CD4-positive, alpha-beta T cell (primary cell): ENCODE measurements around the gene SERPINC1. TPM values are rescaled to one million over a fixed set of nuclear protein-coding genes. Genes with fewer than 3 reads are reported as not detected.
A peak's percentile ranks its signal among the peaks of the same experiment; 100 is the strongest.

Source experiments
- ATAC-seq: fragments of 200-7000 bp; cut with Tn5 transposase; one replicate; pipeline ENCODE4 v1.10.0; 2022; ENCODE audit warnings: mild to moderate bottlenecking; ENCODE audit not compliant: poor library complexity
- CTCF ChIA-PET: fragments of 350-600 bp; sonication (Branson Sonifier 250); formaldehyde crosslinking; loops from one replicate; lab custom pipeline; 2021; ENCODE audit warnings: antibody characterized with exemption, inconsistent platforms; lab: Charles Lee
- POLR2A ChIA-PET: fragments of 350-600 bp; sonication (Branson Sonifier 250); formaldehyde crosslinking; loops from one replicate; lab custom pipeline; 2021; ENCODE audit warnings: antibody characterized with exemption, inconsistent platforms; lab: Charles Lee
- DNase-seq, 14 experiments: peaks; one replicate each; pipeline ENCODE4 v3.0.0-alpha.2; 2013 to 2020; ENCODE audit warnings: mixed read lengths in 2 of 14
- H3K27ac ChIP-seq, 2 donors: one replicate each; pipeline versions ENCODE4 v1.5.1 to v1.7.0; 2013; ENCODE audit warnings: low read length in 2 of 2, low read depth in 1 of 2, mild to moderate bottlenecking in 1 of 2
- H3K27me3 ChIP-seq, 2 experiments: 1 replicate in 1 of 2; 2 replicates in 1 of 2; pipeline versions ENCODE4 v1.6.1 to v1.7.0; 2013; ENCODE audit warnings: low read length in 2 of 2, control low read depth in 1 of 2, mild to moderate bottlenecking in 1 of 2, moderate library complexity in 1 of 2; ENCODE audit not compliant: insufficient read depth in 2 of 2, control insufficient read depth in 1 of 2
- H3K36me3 ChIP-seq: one replicate; pipeline ENCODE4 v1.6.1; 2013; ENCODE audit warnings: low read length, control low read depth; ENCODE audit not compliant: insufficient read depth
- H3K4me1 ChIP-seq: one replicate; pipeline ENCODE4 v1.6.1; 2013; ENCODE audit warnings: low read length, control low read depth; ENCODE audit not compliant: insufficient read depth
- H3K4me3 ChIP-seq: one replicate; pipeline ENCODE4 v1.5.1; 2013; ENCODE audit warnings: mild to moderate bottlenecking, low read length, moderate library complexity
- H3K9me3 ChIP-seq, 2 experiments: 1 replicate in 1 of 2; 2 replicates in 1 of 2; pipeline versions ENCODE4 v1.6.1 to v1.7.0; 2013; ENCODE audit warnings: low read length in 2 of 2, mild to moderate bottlenecking in 2 of 2, control low read depth in 1 of 2, moderate library complexity in 1 of 2; ENCODE audit not compliant: control insufficient read depth in 1 of 2, insufficient read depth in 1 of 2
- H3K27ac Mint-ChIP-seq: one replicate; pipeline ENCODE4 v1.8.0; 2020; ENCODE audit warnings: mixed read lengths
- H3K27me3 Mint-ChIP-seq: one replicate; pipeline ENCODE4 v1.8.0; 2021; ENCODE audit warnings: mixed read lengths
- H3K36me3 Mint-ChIP-seq: one replicate; pipeline ENCODE4 v1.8.0; 2021; ENCODE audit warnings: low read depth, mixed read lengths
- H3K4me1 Mint-ChIP-seq: one replicate; pipeline ENCODE4 v1.8.0; 2021; ENCODE audit warnings: low read depth, mixed read lengths
- H3K4me3 Mint-ChIP-seq: one replicate; pipeline ENCODE4 v1.8.0; 2020; ENCODE audit warnings: mild to moderate bottlenecking, mixed read lengths
- H3K9me3 Mint-ChIP-seq: one replicate; pipeline ENCODE4 v1.8.0; 2020; ENCODE audit warnings: mixed read lengths
- intact Hi-C, 2 experiments: fragments of 100-400 bp; cut with DNase I in 1 of 2; cut with micrococcal nuclease in 1 of 2; formaldehyde crosslinking; loops; one replicate each; pipeline versions ENCODE4 v1.15.1 to v1.9.0; 2023 to 2025; cut with DNase I, micrococcal nuclease
- total RNA-seq, 174 experiments: library from RNA in 2 of 174; stranded (reverse) in 2 of 174; gene quantifications; one replicate each; pipeline ENCODE4 v1.2.3 and lab custom pipeline; 2021 to 2026
- TF ChIP-seq, protein P1 (sequence below): fragments of 200-600 bp; IDR thresholded peaks from one replicate; pipeline ENCODE4 v1.8.0; 2022; ENCODE audit warnings: antibody characterized with exemption, mild to moderate bottlenecking

The SERPINC1 gene
- total RNA-seq, 2 experiments from 2014 or later: not detected

GRCh38 chr1:173868266-173869020 lies 48.7 kb downstream of the SERPINC1 start, which contains the start of gene ZBTB37:
ZBTB37 (plus strand) TSS chr1:173868380; CDS start chr1:173870226, 1,846 bp downstream.
- Mint-ChIP-seq H3K36me3 (peaks cover 81% of the 10 kb centered on the region), H3K27ac (peak within 1 kb of the TSS; percentile 95), H3K9me3 (no peaks in the 10 kb centered on the region), H3K4me3 (peak within 1 kb of the TSS; percentile 93), H3K27me3 (no peaks in the 10 kb centered on the region), H3K4me1 (peaks cover 88% of the 10 kb centered on the region)
- DNase-seq (peak; percentile 79 to 97 (median 90)), ATAC-seq (peak; percentile 50)
- Histone ChIP-seq H3K4me1 (peaks cover 60% of the 10 kb centered on the region), H3K27me3 (no peaks in the 10 kb centered on the region), H3K9me3 (no peaks in the 10 kb centered on the region), H3K4me3 (peak within 1 kb of the TSS; percentile 90), H3K27ac (peak within 1 kb of the TSS; percentile 96), H3K36me3 (peaks cover 45% of the 10 kb centered on the region)
- intact Hi-C loops: loop anchor here (1.0 to 5.0 kb wide), 8 partner anchors 44 to 1338 kb away; partner anchors contain the start of genes CENPL (in 2 of the 2), DARS2 (in 2 of the 2), KLHL20 (in 2 of the 2) and CACYBP (in 1 of the 2)
- TF ChIP-seq, protein P1, sequence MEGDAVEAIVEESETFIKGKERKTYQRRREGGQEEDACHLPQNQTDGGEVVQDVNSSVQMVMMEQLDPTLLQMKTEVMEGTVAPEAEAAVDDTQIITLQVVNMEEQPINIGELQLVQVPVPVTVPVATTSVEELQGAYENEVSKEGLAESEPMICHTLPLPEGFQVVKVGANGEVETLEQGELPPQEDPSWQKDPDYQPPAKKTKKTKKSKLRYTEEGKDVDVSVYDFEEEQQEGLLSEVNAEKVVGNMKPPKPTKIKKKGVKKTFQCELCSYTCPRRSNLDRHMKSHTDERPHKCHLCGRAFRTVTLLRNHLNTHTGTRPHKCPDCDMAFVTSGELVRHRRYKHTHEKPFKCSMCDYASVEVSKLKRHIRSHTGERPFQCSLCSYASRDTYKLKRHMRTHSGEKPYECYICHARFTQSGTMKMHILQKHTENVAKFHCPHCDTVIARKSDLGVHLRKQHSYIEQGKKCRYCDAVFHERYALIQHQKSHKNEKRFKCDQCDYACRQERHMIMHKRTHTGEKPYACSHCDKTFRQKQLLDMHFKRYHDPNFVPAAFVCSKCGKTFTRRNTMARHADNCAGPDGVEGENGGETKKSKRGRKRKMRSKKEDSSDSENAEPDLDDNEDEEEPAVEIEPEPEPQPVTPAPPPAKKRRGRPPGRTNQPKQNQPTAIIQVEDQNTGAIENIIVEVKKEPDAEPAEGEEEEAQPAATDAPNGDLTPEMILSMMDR: no peak
- ChIA-PET CTCF (interaction anchor here (0.9 to 1.4 kb wide), 2 partner anchors 14 to 439 kb away, joined by 3 to 4 read pairs; no protein-coding TSS in a partner anchor), POLR2A (interaction anchor here (0.6 to 7.9 kb wide), 35 partner anchors 8 to 1437 kb away, joined by 3 to 96 read pairs (median 4); partner anchors contain the start of genes CACYBP, CENPL, DARS2 and KLHL20)

DNA sequence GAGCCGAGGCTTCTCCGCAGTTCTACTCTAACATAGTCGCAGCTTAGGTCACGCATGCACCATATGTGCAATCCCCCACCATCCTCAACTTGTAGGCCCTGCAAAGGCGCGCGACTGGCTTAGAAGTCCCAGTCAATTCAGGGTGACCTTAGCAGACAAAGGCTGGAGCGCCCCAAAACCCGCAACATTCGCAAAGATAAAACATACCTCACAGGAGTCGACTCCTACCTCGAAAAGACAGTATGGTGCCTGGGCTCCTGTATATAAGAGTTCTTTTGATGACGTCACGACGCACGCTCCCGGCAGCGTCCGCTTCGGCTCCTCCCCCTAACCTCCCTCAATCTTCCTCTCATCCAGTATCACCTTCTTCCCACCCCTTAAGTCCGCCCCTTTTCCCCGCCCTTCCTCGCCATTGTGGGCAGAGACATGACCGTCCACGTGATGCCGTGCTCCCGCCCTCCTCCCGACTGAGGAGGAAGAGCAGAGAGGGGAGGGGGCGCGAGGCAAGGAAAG lies 49.3 kb downstream of the SERPINC1 start, which contains the start of gene GAS5:
GAS5 (minus strand) TSS at position 237 of the 513 bp plus-strand sequence.
- ChIA-PET POLR2A (interaction anchor here (0.6 to 7.9 kb wide), 34 partner anchors 7 to 1436 kb away, joined by 3 to 96 read pairs (median 4); partner anchors contain the start of genes CACYBP, CENPL, DARS2 and KLHL20), CTCF (interaction anchor here (0.9 to 1.4 kb wide), 2 partner anchors 13 to 438 kb away, joined by 3 to 4 read pairs; no protein-coding TSS in a partner anchor)
- H3K27me3 ChIP-seq: no peaks in the 10 kb centered on the region

More for the DNA sequence above, 49.3 kb downstream of the SERPINC1 start, which contains the start of gene GAS5:
- Mint-ChIP-seq H3K27ac (peak within 1 kb of the TSS; percentile 95), H3K9me3 (no peaks in the 10 kb centered on the region), H3K4me3 (peak within 1 kb of the TSS; percentile 93), H3K4me1 (peaks cover 85% of the 10 kb centered on the region), H3K36me3 (peaks cover 81% of the 10 kb centered on the region), H3K27me3 (no peaks in the 10 kb centered on the region)
- H3K4me3 ChIP-seq: peak within 1 kb of the TSS; percentile 90
- peaks cover 46% of the 10 kb centered on the region for H3K36me3 ChIP-seq
- H3K4me1 ChIP-seq: peaks cover 59% of the 10 kb centered on the region
- H3K9me3 ChIP-seq: no peaks in the 10 kb centered on the region
- ATAC-seq (peak; percentile 79), DNase-seq (peak; percentile 98 to 100 (median 99))
- TF ChIP-seq, protein P1: no peak
- intact Hi-C loops: loop anchor here (1.0 to 5.0 kb wide), 9 partner anchors 44 to 1337 kb away; partner anchors contain the start of genes CENPL (in 2 of the 2), DARS2 (in 2 of the 2), KLHL20 (in 2 of the 2) and CACYBP (in 1 of the 2)
- H3K27ac ChIP-seq: peak within 1 kb of the TSS; percentile 96
